Measurements from ENCODE around the gene AOPEP. TPM values are rescaled to one million over a fixed set of nuclear protein-coding genes. Genes with fewer than 3 reads are reported as not detected.
"Not testable (repeated sequence)": the region's sequence is repeated elsewhere in the genome, so short reads cannot be mapped to it uniquely, and the experiment has no call there.

Gene AOPEP
- total and polyA plus RNA-seq, 7 donors, result 28.0 to 490 (median 184) TPM

DNA sequence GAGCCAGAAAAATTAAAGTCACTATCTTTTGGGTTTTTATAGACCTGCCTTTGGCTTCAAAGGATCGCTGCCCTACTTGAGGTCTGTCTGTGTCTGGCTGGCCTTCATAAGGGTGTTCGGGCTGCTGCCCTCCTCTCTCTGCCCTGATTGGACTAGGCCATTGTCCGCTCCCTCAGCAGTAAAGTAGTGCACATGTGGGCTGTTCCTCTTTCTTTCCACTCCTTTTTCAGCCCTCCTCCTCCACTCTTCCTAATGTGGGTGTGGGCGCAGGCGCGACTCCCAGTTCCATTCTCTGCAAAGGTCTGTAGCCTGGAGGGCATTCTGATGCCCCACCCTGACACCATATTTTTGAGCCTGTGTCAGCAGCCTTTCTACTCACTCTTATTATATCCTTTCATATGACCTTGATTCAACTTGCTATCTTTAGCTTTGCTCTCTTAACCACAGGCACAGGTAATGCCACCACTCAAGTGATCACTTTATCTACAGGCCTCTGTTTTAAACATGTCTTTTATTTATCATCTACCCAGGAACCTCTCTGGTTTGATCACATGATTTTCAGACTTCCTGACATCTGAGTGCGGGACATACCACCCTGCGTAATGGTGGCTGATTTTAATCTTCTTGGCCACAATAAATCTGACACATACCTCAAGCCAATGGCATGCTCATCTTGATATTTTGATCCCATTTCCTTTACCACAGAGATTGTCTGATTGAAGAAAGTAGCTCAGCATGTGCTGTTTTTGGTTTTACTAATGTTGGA is 144.5 kb downstream of the AOPEP start:
- 90 to 94% methylated on average over 8 of the region's 8 CpGs for WGBS, 2 donors
- H3K4me3 ChIP-seq, result no peak overlapping the region
- intact Hi-C loops (cut with DNase I), result loop anchor here (5.0 kb wide), 1 partner anchor 256 kb away; no protein-coding TSS in a partner anchor
- H3K27ac ChIP-seq, result peak overlapping the region in 2 of 4 donors; percentile 20 to 72
- no peak for TF ChIP-seq POLR2AphosphoS5 (IDR thresholded peaks at IDR 0.05)
- TF ChIP-seq, protein P1, sequence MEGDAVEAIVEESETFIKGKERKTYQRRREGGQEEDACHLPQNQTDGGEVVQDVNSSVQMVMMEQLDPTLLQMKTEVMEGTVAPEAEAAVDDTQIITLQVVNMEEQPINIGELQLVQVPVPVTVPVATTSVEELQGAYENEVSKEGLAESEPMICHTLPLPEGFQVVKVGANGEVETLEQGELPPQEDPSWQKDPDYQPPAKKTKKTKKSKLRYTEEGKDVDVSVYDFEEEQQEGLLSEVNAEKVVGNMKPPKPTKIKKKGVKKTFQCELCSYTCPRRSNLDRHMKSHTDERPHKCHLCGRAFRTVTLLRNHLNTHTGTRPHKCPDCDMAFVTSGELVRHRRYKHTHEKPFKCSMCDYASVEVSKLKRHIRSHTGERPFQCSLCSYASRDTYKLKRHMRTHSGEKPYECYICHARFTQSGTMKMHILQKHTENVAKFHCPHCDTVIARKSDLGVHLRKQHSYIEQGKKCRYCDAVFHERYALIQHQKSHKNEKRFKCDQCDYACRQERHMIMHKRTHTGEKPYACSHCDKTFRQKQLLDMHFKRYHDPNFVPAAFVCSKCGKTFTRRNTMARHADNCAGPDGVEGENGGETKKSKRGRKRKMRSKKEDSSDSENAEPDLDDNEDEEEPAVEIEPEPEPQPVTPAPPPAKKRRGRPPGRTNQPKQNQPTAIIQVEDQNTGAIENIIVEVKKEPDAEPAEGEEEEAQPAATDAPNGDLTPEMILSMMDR (IDR thresholded peaks at IDR 0.05), result no peak
- TF ChIP-seq EP300 (IDR thresholded peaks at IDR 0.05), result no peak
- no peaks in the 10 kb centered on the region for H3K36me3 ChIP-seq
- DNase-seq, result no peak
- no peaks in the 10 kb centered on the region for H3K9me3 ChIP-seq
- H3K27me3 ChIP-seq, result no peaks in the 10 kb centered on the region
- H3K4me1 ChIP-seq, result peaks cover 0 to 69% (median 58%) of the 10 kb centered on the region in 4 donors

DNA sequence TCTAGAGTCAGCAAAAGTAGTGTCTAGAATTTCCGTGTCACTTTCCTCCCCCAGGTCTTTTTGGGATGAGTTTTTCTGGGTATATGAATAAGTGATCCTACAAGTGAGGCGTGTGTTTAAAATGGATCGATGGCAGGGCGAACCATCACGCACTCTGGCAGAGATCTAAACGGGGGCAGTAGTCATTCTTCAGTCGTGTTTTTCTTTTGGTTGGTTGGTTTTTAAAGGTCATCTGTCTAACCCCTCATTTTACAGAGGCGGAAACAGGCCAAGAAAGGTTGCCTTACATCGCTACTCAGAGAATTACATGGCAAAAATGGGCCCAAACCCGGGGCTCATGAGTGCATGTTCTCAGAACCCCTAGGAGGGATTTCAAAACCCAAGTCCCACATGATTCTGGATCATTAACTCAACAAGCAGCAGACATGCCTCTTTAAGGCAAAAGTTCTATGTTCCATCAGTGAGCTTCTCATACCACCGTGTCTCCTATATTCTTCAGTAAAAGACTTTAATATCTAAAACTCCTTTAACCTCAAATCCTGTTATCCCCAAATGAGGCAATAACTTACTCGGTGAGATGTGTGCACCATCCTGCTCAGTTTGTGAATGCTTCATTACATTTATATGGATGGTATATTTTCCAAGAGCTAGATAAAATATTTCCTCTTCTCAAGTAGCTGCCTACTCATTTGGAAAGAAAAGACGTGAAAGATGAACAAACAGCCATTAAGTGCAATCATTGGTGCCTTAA is 145.8 kb downstream of the AOPEP start:
- Histone ChIP-seq H3K4me3 (no peak overlapping the region), H3K27me3 (no peaks in the 10 kb centered on the region), H3K9me3 (no peaks in the 10 kb centered on the region), H3K36me3 (no peaks in the 10 kb centered on the region), H3K4me1 (peaks cover 0 to 56% (median 46%) of the 10 kb centered on the region in 4 donors), H3K27ac (peak overlapping the region; percentile 13 to 72 (median 48))
- TF ChIP-seq, protein P1 (IDR thresholded peaks at IDR 0.05), result no peak
- TF ChIP-seq EP300 (IDR thresholded peaks at IDR 0.05) (no peak), POLR2A (IDR thresholded peaks at IDR 0.05) (no peak), POLR2AphosphoS5 (IDR thresholded peaks at IDR 0.05) (no peak)
- DNase-seq, result no peak
- WGBS, 2 donors, result 89 to 90% methylated on average over 13 of the region's 13 CpGs
- intact Hi-C loops (cut with DNase I), result loop anchor here (5.0 kb wide), 1 partner anchor 255 kb away; no protein-coding TSS in a partner anchor

DNA sequence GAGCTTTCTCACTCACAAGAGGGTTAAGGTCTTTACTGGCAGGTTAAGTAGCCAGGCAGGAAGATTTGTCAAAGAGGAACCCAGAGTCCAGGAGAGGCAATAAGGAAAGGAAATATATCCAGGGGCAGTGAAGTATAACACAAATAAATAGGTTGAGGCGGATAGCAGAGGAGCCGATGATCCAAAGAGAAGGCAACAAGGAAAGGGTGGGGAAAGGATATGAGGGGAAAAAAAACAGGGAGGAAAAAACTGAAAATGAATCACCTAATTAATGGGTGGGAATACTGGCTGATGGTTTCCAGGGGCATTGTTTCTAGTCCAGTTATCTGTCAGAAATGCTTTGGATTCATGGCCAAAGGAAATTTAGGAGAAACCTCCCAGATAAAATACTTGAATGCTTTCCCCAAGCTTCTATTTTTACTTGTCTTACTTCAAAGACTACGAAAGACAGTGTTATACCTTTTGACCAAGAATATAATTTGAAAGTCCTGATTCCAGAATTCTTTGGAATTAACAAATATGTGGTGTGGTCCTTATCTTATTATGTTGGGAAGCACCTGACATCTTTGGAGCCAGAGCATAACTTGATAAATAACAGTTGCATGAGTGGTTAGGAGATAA is 146.5 kb downstream of the AOPEP start:
- H3K4me3 ChIP-seq, result no peak overlapping the region
- 45 to 67% methylated on average over 3 of the region's 3 CpGs for WGBS, 2 donors
- H3K9me3 ChIP-seq, result no peaks in the 10 kb centered on the region
- no peaks in the 10 kb centered on the region for H3K27me3 ChIP-seq
- H3K4me1 ChIP-seq, result peaks cover 0 to 49% (median 39%) of the 10 kb centered on the region in 4 donors
- TF ChIP-seq POLR2AphosphoS5 (IDR thresholded peaks at IDR 0.05), result peak in 2 of 4 donors; percentile 59 to 60
- no peak for TF ChIP-seq EP300 (IDR thresholded peaks at IDR 0.05)
- H3K36me3 ChIP-seq, result no peaks in the 10 kb centered on the region
- DNase-seq, result no peak
- H3K27ac ChIP-seq, result peak overlapping the region; percentile 13 to 72 (median 48)
- intact Hi-C loops (cut with DNase I), result loop anchor here (5.0 kb wide), 1 partner anchor 254 kb away; no protein-coding TSS in a partner anchor

DNA sequence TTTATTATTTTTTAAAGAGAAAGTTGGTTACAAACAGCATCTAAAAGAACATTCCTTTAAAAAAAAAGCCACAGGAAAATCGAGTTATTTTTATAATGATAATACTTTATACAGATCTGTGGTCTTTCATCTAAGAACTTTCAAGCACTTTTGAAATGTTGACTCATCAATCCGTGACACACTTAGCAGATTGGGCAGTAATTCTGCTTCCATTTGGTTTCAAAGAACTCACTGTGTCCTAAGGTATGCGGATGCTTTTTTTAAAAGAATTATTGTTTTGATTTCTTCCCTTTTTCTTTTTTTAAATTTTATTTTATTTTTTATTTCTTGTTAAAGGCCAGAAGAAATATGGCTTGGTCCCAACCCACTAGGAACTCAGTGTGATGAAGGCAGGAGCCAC is 147.8 kb downstream of the AOPEP start:
- TF ChIP-seq POLR2AphosphoS5 (IDR thresholded peaks at IDR 0.05) (peak in 1 of 4 donors; percentile 36), EP300 (IDR thresholded peaks at IDR 0.05) (no peak)
- intact Hi-C loops (cut with DNase I), result loop anchor here (5.0 kb wide), 1 partner anchor 253 kb away; no protein-coding TSS in a partner anchor
- no peak for DNase-seq
- Histone ChIP-seq H3K4me3 (no peak overlapping the region), H3K4me1 (peaks cover 0 to 41% (median 32%) of the 10 kb centered on the region in 4 donors), H3K36me3 (no peaks in the 10 kb centered on the region), H3K9me3 (no peaks in the 10 kb centered on the region), H3K27ac (peak overlapping the region in 3 of 4 donors; percentile 3 to 72 (median 51)), H3K27me3 (no peaks in the 10 kb centered on the region)
- whole genome bisulfite sequencing, 2 donors, result 71 to 74% methylated on average over 3 of the region's 3 CpGs

DNA sequence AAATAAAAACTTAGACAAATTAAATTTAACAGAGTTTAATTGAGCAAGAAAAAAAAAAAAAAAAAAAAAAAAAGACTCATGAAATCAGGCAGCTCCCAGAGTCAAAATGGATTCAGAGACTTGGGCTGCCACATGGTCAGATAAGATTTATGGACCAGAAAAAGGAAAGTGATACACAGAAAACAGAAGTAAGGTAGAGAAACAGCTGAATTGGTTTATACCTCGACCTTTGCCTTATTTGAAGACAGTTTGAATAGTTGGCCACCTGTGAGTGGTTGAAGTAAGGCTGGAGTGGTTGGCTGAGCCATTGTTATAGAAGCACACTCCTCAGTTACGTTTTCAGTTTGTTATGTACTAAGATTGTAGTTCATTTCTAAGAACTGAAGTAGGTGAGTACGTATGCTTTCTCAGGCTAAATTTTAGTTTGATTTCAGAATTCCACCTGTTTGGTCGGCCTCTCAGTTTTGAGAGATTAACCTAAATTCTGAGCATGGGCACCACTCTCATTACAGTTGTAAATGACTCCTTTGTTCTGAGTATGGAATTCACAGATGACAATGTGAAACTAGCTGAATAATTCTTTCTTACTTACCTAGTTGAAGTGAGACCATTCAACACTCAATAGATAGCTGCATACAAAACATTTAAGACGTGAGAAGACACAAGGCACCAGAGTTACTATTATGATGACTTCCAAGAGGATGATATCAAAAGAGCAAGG is 149.0 kb downstream of the AOPEP start:
- TF ChIP-seq POLR2AphosphoS5 (IDR thresholded peaks at IDR 0.05) (no peak), POLR2A (IDR thresholded peaks at IDR 0.05) (no peak), EP300 (IDR thresholded peaks at IDR 0.05) (no peak)
- TF ChIP-seq, protein P1 (IDR thresholded peaks at IDR 0.05), result no peak
- Histone ChIP-seq H3K4me1 (peaks cover 0 to 41% (median 32%) of the 10 kb centered on the region in 4 donors), H3K27me3 (no peaks in the 10 kb centered on the region), H3K36me3 (no peaks in the 10 kb centered on the region), H3K4me3 (no peak overlapping the region), H3K9me3 (no peaks in the 10 kb centered on the region), H3K27ac (peak overlapping the region in 1 of 4 donors; percentile 72)
- 33 to 61% methylated on average over 5 of the region's 5 CpGs for WGBS, 2 donors
- intact Hi-C loops (cut with DNase I), result no loop called here
- no peak for DNase-seq

DNA sequence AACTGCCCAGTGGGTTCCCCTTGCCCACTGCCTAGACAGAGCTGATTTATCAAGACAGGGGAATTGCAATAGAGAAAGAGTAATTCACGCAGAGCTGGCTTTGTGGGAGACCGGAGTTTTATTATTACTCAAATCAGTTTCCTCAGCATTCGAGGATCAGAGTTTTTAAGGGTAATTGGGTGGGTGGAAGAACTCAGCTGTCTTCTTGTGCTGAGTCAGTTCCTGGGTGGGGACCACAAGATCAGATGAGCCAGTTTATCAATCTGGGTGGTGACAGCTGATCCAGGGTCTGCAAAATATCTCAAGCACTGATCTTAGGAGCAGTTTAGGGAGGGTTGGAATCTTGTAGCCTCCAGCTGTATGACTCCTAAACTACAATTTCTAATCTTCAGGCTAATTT is 152.3 kb downstream of the AOPEP start:
- DNase-seq; H3K36me3 ChIP-seq; H3K9me3 ChIP-seq; H3K27me3 ChIP-seq; H3K27ac ChIP-seq; H3K4me3 ChIP-seq; intact Hi-C loops (cut with DNase I): not testable (repeated sequence)
- WGBS, 2 donors, result 72 to 81% methylated on average over 3 of the region's 3 CpGs
- H3K4me1 ChIP-seq, result peaks cover 0 to 17% (median 14%) of the 10 kb centered on the region in 4 donors

All from sigmoid colon (tissue), 7 donors.